Measurements from ENCODE around the gene SVOP.

SVOP gene

DNA sequence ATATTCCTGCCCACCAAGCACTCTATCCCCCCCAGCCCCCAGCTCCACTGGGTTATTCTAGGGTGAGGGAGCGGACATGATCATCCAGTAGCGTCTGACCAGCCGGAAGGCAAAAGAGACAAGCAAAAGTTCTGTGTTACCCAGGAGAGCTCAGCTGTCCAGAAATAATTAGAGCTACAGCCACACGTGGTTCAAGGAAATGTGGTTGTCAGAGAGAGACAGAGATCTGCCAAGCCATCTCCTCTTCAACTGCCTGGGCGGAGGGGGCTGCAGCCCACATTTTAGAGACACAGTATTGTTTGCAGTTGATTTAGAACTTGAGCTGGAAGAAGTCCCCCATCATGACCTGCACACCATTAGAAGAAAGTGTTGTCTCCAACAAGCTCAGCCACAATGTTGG lies 110.5 kb downstream of the SVOP start:
- Histone ChIP-seq H3K9me3 (ENCODE audit: insufficient read depth, low read depth, low read length) (no peaks in the 10 kb centered on the region), H2BK12ac (ENCODE audit: low read length) (peak overlapping the region; percentile 19), H3K27ac (ENCODE audit: low read depth, low read length) (no peak overlapping the region), H3K79me1 (ENCODE audit: low read length) (peaks cover 11% of the 10 kb centered on the region), H2AK5ac (ENCODE audit: low read length) (no peak overlapping the region), H3K4me3 (ENCODE audit: low read depth, low read length) (no peak overlapping the region), H3K23ac (ENCODE audit: low read length) (no peak overlapping the region), H3K4me2 (ENCODE audit: low read length) (no peak overlapping the region), H3K36me3 (ENCODE audit: control insufficient read depth in 1 of 2, insufficient read depth in 2 of 2, low read length in 2 of 2) (no peaks in the 10 kb centered on the region), H3K27me3 (ENCODE audit: insufficient read depth, low read length) (no peaks in the 10 kb centered on the region), H2AFZ (ENCODE audit: insufficient read depth, low read length, poor library complexity) (no peak overlapping the region), H2BK120ac (ENCODE audit: insufficient read depth, low read length, poor library complexity) (peak overlapping the region; percentile 20), H2BK5ac (ENCODE audit: low read depth, low read length, poor library complexity) (no peak overlapping the region), H3K18ac (ENCODE audit: low read length) (no peak overlapping the region), H3K4me1 (ENCODE audit: control insufficient read depth in 1 of 2, insufficient read depth in 2 of 2, low read length in 2 of 2) (peaks cover 21 to 25% of the 10 kb centered on the region in 2 experiments), H3K4ac (ENCODE audit: low read depth, low read length) (no peak overlapping the region), H4K12ac (ENCODE audit: low read depth, low read length) (no peak overlapping the region), H3K14ac (ENCODE audit: low read length) (no peak overlapping the region), H3K9ac (ENCODE audit: low read length) (no peak overlapping the region), H4K91ac (ENCODE audit: low read depth, low read length) (peak overlapping the region; percentile 35), H4K8ac (ENCODE audit: low read depth, low read length) (no peak overlapping the region), H3K79me2 (ENCODE audit: control insufficient read depth, insufficient read depth, low read length, poor library complexity) (peaks cover 2% of the 10 kb centered on the region)
- DNase-seq: no peak
- no CpG with 5 or more reads among the region's 5 CpGs for WGBS (ENCODE audit: extremely low coverage, insufficient coverage, insufficient read length)

DNA sequence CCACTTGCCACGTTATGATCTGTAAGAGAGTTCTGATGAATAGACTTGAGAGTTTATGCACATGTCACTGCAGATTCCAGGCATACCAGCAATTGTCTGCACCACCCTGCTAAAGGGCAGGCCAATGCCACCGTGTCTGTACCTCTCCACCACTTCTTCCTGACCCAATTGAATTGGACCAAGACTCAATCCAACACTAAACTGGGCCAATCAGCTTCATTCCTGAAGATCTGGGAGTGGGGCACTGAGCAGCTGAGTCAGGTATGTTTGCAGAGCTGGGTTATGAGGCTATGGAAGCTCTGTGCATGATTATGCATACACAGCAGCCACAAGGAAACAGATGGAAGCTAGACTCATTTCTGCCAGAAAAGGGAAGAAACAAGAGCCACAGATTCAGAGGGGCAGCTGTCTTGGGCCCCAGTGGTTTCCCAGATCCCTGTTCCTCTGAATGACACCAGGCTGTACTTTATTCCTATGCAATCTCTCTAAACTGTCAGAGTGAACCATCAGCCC lies 113.0 kb downstream of the SVOP start:
- H2AK5ac ChIP-seq (ENCODE audit: low read length): no peak overlapping the region
- H2AFZ ChIP-seq (ENCODE audit: insufficient read depth, low read length, poor library complexity): no peak overlapping the region
- no peaks in the 10 kb centered on the region for H3K9me3 ChIP-seq (ENCODE audit: insufficient read depth, low read depth, low read length)
- H3K4me1 ChIP-seq (ENCODE audit: control insufficient read depth in 1 of 2, insufficient read depth in 2 of 2, low read length in 2 of 2): peaks cover 21 to 25% of the 10 kb centered on the region in 2 experiments
- H4K12ac ChIP-seq (ENCODE audit: low read depth, low read length): no peak overlapping the region
- H4K8ac ChIP-seq (ENCODE audit: low read depth, low read length): no peak overlapping the region
- H3K79me2 ChIP-seq (ENCODE audit: control insufficient read depth, insufficient read depth, low read length, poor library complexity): peaks cover 2% of the 10 kb centered on the region
- no peak overlapping the region for H3K9ac ChIP-seq (ENCODE audit: low read length)
- H3K36me3 ChIP-seq (ENCODE audit: control insufficient read depth in 1 of 2, insufficient read depth in 2 of 2, low read length in 2 of 2): no peaks in the 10 kb centered on the region
- no peak overlapping the region for H3K4ac ChIP-seq (ENCODE audit: low read depth, low read length)
- no peak overlapping the region for H3K14ac ChIP-seq (ENCODE audit: low read length)
- H3K79me1 ChIP-seq (ENCODE audit: low read length): peaks cover 9% of the 10 kb centered on the region
- no peak overlapping the region for H4K91ac ChIP-seq (ENCODE audit: low read depth, low read length)
- DNase-seq: no peak
- H2BK12ac ChIP-seq (ENCODE audit: low read length): no peak overlapping the region
- no peaks in the 10 kb centered on the region for H3K27me3 ChIP-seq (ENCODE audit: insufficient read depth, low read length)
- no peak overlapping the region for H3K4me3 ChIP-seq (ENCODE audit: low read depth, low read length)
- H2BK5ac ChIP-seq (ENCODE audit: low read depth, low read length, poor library complexity): no peak overlapping the region
- H3K18ac ChIP-seq (ENCODE audit: low read length): no peak overlapping the region
- H2BK120ac ChIP-seq (ENCODE audit: insufficient read depth, low read length, poor library complexity): no peak overlapping the region
- H3K23ac ChIP-seq (ENCODE audit: low read length): no peak overlapping the region
- WGBS (ENCODE audit: extremely low coverage, insufficient coverage, insufficient read length): no CpG with 5 or more reads among the region's 2 CpGs
- H3K4me2 ChIP-seq (ENCODE audit: low read length): no peak overlapping the region
- H3K27ac ChIP-seq (ENCODE audit: low read depth, low read length): no peak overlapping the region

DNA sequence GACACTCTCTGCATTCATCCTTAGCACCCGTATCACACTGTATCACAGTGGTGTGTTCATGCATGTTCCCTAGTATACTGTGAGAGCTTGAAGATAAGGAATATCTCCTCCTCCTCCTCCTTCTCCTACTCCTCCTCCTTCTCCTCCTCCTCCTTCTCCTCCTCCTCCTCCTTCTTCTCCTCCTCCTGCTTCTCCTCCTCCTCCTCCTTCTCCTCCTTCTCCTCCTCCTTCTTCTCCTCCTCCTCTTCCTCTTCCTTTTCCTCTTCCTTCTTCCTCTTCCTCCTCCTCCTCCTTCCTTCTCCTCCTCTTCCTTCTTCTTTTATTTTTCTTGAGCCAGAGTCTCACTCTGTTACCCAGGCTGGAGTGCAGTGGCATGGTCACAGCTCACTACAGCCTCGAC lies 113.9 kb downstream of the SVOP start:
- Histone ChIP-seq H3K4me1 (ENCODE audit: control insufficient read depth in 1 of 2, insufficient read depth in 2 of 2, low read length in 2 of 2) (peaks cover 15 to 17% of the 10 kb centered on the region in 2 experiments), H2BK12ac (ENCODE audit: low read length) (no peak overlapping the region), H2BK5ac (ENCODE audit: low read depth, low read length, poor library complexity) (no peak overlapping the region), H3K9me3 (ENCODE audit: insufficient read depth, low read depth, low read length) (no peaks in the 10 kb centered on the region), H3K79me1 (ENCODE audit: low read length) (peaks cover 5% of the 10 kb centered on the region), H2AK5ac (ENCODE audit: low read length) (no peak overlapping the region), H3K18ac (ENCODE audit: low read length) (no peak overlapping the region), H3K4ac (ENCODE audit: low read depth, low read length) (no peak overlapping the region), H3K4me3 (ENCODE audit: low read depth, low read length) (no peak overlapping the region), H2BK120ac (ENCODE audit: insufficient read depth, low read length, poor library complexity) (no peak overlapping the region), H3K79me2 (ENCODE audit: control insufficient read depth, insufficient read depth, low read length, poor library complexity) (peaks cover 2% of the 10 kb centered on the region), H3K23ac (ENCODE audit: low read length) (no peak overlapping the region), H3K14ac (ENCODE audit: low read length) (no peak overlapping the region), H3K27me3 (ENCODE audit: insufficient read depth, low read length) (no peaks in the 10 kb centered on the region), H3K36me3 (ENCODE audit: control insufficient read depth in 1 of 2, insufficient read depth in 2 of 2, low read length in 2 of 2) (no peaks in the 10 kb centered on the region), H4K8ac (ENCODE audit: low read depth, low read length) (no peak overlapping the region), H2AFZ (ENCODE audit: insufficient read depth, low read length, poor library complexity) (no peak overlapping the region), H3K9ac (ENCODE audit: low read length) (no peak overlapping the region), H4K12ac (ENCODE audit: low read depth, low read length) (no peak overlapping the region), H3K27ac (ENCODE audit: low read depth, low read length) (no peak overlapping the region), H4K91ac (ENCODE audit: low read depth, low read length) (peak overlapping the region; percentile 10), H3K4me2 (ENCODE audit: low read length) (no peak overlapping the region)
- no CpG with 5 or more reads among the region's 2 CpGs for WGBS (ENCODE audit: extremely low coverage, insufficient coverage, insufficient read length)
- no peak for DNase-seq

DNA sequence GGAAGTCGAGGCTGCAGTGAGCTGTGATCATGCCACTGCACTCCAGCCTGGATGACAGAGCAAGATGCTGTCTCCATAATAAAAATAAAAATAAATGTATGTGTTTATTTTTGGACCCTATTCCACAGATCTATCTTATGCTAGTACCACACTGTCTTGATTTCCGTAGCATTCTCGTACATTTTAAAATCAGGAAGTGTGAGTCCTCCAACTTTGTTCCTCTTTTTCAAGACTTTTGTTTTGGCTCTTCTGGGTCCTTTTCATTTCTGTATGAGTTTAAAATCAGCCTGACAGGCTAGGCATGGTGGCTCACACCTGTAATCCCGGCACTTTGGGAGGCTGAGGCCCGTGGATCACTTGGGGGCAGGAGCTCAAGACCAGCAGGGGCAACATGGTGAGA lies 115.1 kb downstream of the SVOP start:
- H3K27ac ChIP-seq (ENCODE audit: low read depth, low read length): no peak overlapping the region
- no peak overlapping the region for H2AFZ ChIP-seq (ENCODE audit: insufficient read depth, low read length, poor library complexity)
- DNase-seq: no peak
- no peak overlapping the region for H3K23ac ChIP-seq (ENCODE audit: low read length)
- H4K91ac ChIP-seq (ENCODE audit: low read depth, low read length): no peak overlapping the region
- H4K12ac ChIP-seq (ENCODE audit: low read depth, low read length): no peak overlapping the region
- no peak overlapping the region for H2BK120ac ChIP-seq (ENCODE audit: insufficient read depth, low read length, poor library complexity)
- H3K14ac ChIP-seq (ENCODE audit: low read length): no peak overlapping the region
- H3K4ac ChIP-seq (ENCODE audit: low read depth, low read length): no peak overlapping the region
- no peak overlapping the region for H3K9ac ChIP-seq (ENCODE audit: low read length)
- no peaks in the 10 kb centered on the region for H3K79me2 ChIP-seq (ENCODE audit: control insufficient read depth, insufficient read depth, low read length, poor library complexity)
- H3K79me1 ChIP-seq (ENCODE audit: low read length): no peaks in the 10 kb centered on the region
- H2BK5ac ChIP-seq (ENCODE audit: low read depth, low read length, poor library complexity): no peak overlapping the region
- H3K36me3 ChIP-seq (ENCODE audit: control insufficient read depth in 1 of 2, insufficient read depth in 2 of 2, low read length in 2 of 2): no peaks in the 10 kb centered on the region
- no peaks in the 10 kb centered on the region for H3K27me3 ChIP-seq (ENCODE audit: insufficient read depth, low read length)
- H4K8ac ChIP-seq (ENCODE audit: low read depth, low read length): no peak overlapping the region
- H3K4me1 ChIP-seq (ENCODE audit: control insufficient read depth in 1 of 2, insufficient read depth in 2 of 2, low read length in 2 of 2): peaks cover 6 to 7% of the 10 kb centered on the region in 2 experiments
- H3K4me2 ChIP-seq (ENCODE audit: low read length): no peak overlapping the region
- no peak overlapping the region for H2AK5ac ChIP-seq (ENCODE audit: low read length)
- no peak overlapping the region for H3K18ac ChIP-seq (ENCODE audit: low read length)
- no peak overlapping the region for H3K4me3 ChIP-seq (ENCODE audit: low read depth, low read length)
- H2BK12ac ChIP-seq (ENCODE audit: low read length): no peak overlapping the region
- H3K9me3 ChIP-seq (ENCODE audit: insufficient read depth, low read depth, low read length): no peaks in the 10 kb centered on the region
- no CpG with 5 or more reads among the region's 5 CpGs for WGBS (ENCODE audit: extremely low coverage, insufficient coverage, insufficient read length)
